GM10266 (cell line): ENCODE results near the gene SLC25A25.

ENCODE experiments used
- DNase-seq: peaks from one replicate; pipeline ENCODE4 v3.0.0; 2012; ENCODE audit errors: extremely low spot score
- CTCF ChIP-seq: IDR thresholded peaks from 2 replicates; pipeline ENCODE4 v1.5.1; 2012; ENCODE audit warnings: mild to moderate bottlenecking, low read depth; ENCODE audit not compliant: control insufficient read depth, insufficient read depth; ENCODE audit errors: missing control alignments

The SLC25A25 gene

GRCh38 chr9:128153947-128154695 lies 86.1 kb downstream of the SLC25A25 start:
- TF ChIP-seq CTCF = no peak
- no peak for DNase-seq

- no peak for TF ChIP-seq CTCF
- no peak for DNase-seq
These were observed 87.9 kb downstream of the SLC25A25 start for GRCh38 chr9:128155736-128156500.
